ACC112 (cell line): ENCODE data around the gene ERC1.
"Not testable (repeated sequence)": the region's sequence is repeated elsewhere in the genome, so short reads cannot be mapped to it uniquely, and the experiment has no call there.

ENCODE experiments used
- H2AFZ ChIP-seq: fragments of 200-600 bp; sonication (generic); one replicate; pipeline ENCODE4 v1.6.0; 2017; ENCODE audit warnings: antibody characterized with exemption, low read length; ENCODE audit not compliant: unreplicated experiment
- H3K27ac ChIP-seq: fragments of 200-600 bp; sonication (generic); 2 replicates; pipeline ENCODE4 v1.5.1; 2014; ENCODE audit warnings: low read depth, mild to moderate bottlenecking, antibody characterized with exemption, low read length, moderate library complexity
- H3K27me3 ChIP-seq: fragments of 200-600 bp; sonication (generic); 2 replicates; pipeline ENCODE4 v1.6.1; 2014; ENCODE audit warnings: mild to moderate bottlenecking, antibody characterized with exemption, low read length, moderate library complexity, mixed read lengths; ENCODE audit not compliant: insufficient read depth
- H3K36me3 ChIP-seq: fragments of 200-600 bp; sonication (generic); 2 replicates; pipeline ENCODE4 v1.6.1; 2016; ENCODE audit warnings: mild to moderate bottlenecking, antibody characterized with exemption, low read length, moderate library complexity, mixed read lengths; ENCODE audit not compliant: insufficient read depth
- H3K4me1 ChIP-seq: fragments of 200-600 bp; sonication (generic); one replicate; pipeline ENCODE4 v1.6.1; 2016; ENCODE audit warnings: low read length, mixed read lengths; ENCODE audit not compliant: insufficient read depth, unreplicated experiment, control insufficient read depth
- H3K4me3 ChIP-seq: fragments of 200-600 bp; sonication (generic); 2 replicates; pipeline ENCODE4 v1.5.1; 2014; ENCODE audit warnings: mild to moderate bottlenecking, low read depth, low read length
- H3K79me2 ChIP-seq: fragments of 200-600 bp; sonication (generic); one replicate; pipeline ENCODE4 v1.6.0; 2016; ENCODE audit warnings: low read length; ENCODE audit not compliant: control insufficient read depth, unreplicated experiment, insufficient read depth

Gene ERC1

DNA sequence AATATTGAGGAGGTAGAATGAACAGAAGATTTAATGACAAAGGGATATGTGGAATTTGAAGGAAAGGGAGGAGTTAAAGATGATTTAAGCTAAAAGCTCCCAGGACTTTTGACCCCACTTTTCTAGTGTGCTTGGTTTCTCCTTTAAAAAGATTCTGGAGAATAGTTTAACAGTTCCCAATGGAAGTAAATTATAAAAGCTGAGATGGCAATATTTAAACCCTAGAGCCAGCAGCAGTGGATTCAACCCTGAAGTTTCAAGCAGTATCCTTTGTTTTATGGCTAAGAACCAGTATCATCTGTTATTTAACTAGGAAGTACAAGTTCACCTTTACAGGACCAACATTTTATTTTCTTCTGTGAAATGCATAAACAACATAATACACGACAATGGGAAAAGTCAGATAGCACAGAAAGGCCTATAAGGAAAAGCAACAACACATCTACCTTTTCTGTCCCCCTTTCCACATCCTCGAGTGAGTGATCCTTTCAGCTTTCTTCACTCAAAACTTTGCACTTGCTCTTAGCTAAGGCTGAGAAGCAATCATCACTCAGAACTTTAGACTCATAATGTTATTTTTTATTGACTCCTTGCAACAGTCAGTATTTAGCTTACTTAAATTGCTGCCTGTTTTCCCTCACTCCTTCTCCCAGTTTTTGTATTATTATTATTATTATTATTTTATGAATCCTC is 338.9 kb downstream of the ERC1 start:
- no peaks in the 10 kb centered on the region for H3K27me3 ChIP-seq
- H3K4me1 ChIP-seq = peaks cover 3% of the 10 kb centered on the region
- H3K4me3 ChIP-seq = no peak overlapping the region
- no peaks in the 10 kb centered on the region for H3K36me3 ChIP-seq
- H3K79me2 ChIP-seq = no peaks in the 10 kb centered on the region
- H3K27ac ChIP-seq = no peak overlapping the region
- no peak overlapping the region for H2AFZ ChIP-seq

DNA sequence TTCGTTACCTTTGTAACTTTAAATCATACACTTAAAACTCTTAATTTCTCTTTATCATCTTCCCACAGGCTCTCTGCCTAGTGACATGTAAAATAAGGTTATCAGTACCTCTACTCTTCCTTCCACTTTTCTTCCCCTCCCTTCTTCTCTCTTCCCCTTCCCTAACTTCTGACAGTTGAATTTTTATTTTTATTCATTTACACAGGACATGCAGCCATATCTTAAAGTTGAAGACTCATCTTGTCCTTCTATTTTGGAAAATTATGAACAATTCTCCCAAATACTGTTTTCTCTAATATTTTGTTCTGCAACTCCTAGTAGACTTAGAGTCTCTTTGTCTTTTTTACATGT is 339.4 kb downstream of the ERC1 start:
- peaks cover 3% of the 10 kb centered on the region; the same call in 1 of the 2 replicates for H3K36me3 ChIP-seq
- H3K4me3 ChIP-seq = no peak overlapping the region
- no peaks in the 10 kb centered on the region for H3K79me2 ChIP-seq
- H3K4me1 ChIP-seq = no peaks in the 10 kb centered on the region
- H3K27ac ChIP-seq = no peak overlapping the region
- no peak overlapping the region for H2AFZ ChIP-seq
- no peaks in the 10 kb centered on the region for H3K27me3 ChIP-seq

- no peaks in the 10 kb centered on the region for H3K27me3 ChIP-seq
- no peak overlapping the region for H3K4me3 ChIP-seq
- H2AFZ ChIP-seq = no peak overlapping the region
- H3K27ac ChIP-seq = no peak overlapping the region
- H3K36me3 ChIP-seq = peaks cover 3% of the 10 kb centered on the region; the same call in 1 of the 2 replicates
- peaks cover 2% of the 10 kb centered on the region for H3K79me2 ChIP-seq
- H3K4me1 ChIP-seq = no peaks in the 10 kb centered on the region
These were observed 341.3 kb downstream of the ERC1 start for GRCh38 chr12:1332327-1332726.

- Histone ChIP-seq H2AFZ (no peak overlapping the region), H3K4me3 (no peak overlapping the region), H3K27me3 (no peaks in the 10 kb centered on the region), H3K79me2 (peaks cover 2% of the 10 kb centered on the region), H3K27ac (no peak overlapping the region), H3K4me1 (no peaks in the 10 kb centered on the region), H3K36me3 (peaks cover 3% of the 10 kb centered on the region; the same call in 1 of the 2 replicates)
These were observed 347.6 kb downstream of the ERC1 start for GRCh38 chr12:1338483-1339177.

- H3K4me3 ChIP-seq, H3K27ac ChIP-seq, H2AFZ ChIP-seq, H3K27me3 ChIP-seq, H3K36me3 ChIP-seq, H3K79me2 ChIP-seq, H3K4me1 ChIP-seq: not testable (repeated sequence)
These were observed 348.1 kb downstream of the ERC1 start for GRCh38 chr12:1339178-1339541.

DNA sequence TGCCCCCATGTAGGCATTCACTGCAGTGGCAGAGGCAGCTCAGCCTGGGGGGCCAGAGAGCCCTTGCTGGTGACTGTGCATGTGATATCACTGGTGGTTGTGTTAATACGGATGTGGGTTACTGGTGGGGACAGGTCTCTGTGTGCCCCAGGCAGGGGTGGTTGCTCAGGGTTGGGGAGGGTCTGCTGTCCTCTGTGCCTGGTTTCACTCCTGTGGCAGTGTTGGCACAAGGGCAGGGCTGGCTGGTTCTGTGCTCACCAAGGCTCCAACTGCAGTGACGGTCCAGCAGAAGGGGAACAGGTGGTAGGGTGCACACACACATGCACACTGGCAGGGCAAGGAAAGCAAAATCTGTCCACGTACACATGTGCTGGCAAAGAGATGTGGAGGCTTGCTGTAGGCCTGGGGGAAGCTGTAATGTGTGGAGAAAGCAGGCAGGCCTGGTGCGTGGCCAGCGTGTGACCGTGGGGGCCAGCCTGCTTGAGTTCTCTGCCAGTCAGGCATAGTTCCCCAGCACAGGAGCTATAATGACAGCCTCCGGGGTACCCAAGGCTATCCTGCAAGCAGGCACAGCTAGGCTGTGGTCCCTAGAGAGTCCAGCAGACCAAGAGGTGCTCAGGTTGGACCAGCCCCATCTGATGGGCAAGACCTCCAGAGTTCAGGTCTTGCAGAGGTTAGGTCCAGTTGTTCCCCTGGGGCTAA is 348.7 kb downstream of the ERC1 start:
- Histone ChIP-seq H3K27ac (no peak overlapping the region), H3K36me3 (peaks cover 3% of the 10 kb centered on the region; the same call in 1 of the 2 replicates), H2AFZ (no peak overlapping the region), H3K4me1 (no peaks in the 10 kb centered on the region), H3K4me3 (no peak overlapping the region), H3K27me3 (no peaks in the 10 kb centered on the region), H3K79me2 (peaks cover 2% of the 10 kb centered on the region)

GRCh38 chr12:1341270-1341669 is 350.2 kb downstream of the ERC1 start:
- not testable (repeated sequence) for H3K4me1 ChIP-seq, H3K36me3 ChIP-seq, H2AFZ ChIP-seq, H3K79me2 ChIP-seq, H3K27ac ChIP-seq, H3K4me3 ChIP-seq, H3K27me3 ChIP-seq

DNA sequence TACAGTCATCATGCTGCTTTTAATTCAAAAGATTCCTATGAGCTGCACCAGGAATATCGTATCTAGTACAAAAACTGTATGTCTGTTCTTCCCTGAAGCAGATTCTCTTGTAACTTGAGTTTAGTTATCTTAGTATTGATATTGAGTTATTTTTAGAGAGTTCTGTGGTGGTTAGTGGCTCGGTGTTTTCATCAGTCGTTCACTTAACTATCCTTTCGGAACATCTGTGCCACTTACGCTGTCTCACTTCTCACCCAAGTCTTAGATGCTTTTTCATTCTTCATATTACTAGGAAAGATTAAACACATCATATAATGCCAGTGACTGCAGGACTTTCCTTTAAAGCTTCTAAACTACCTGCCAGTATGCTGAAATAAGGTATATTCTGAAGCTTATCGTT is 352.4 kb downstream of the ERC1 start:
- no peak overlapping the region for H2AFZ ChIP-seq
- H3K79me2 ChIP-seq = no peaks in the 10 kb centered on the region
- H3K4me1 ChIP-seq = no peaks in the 10 kb centered on the region
- no peaks in the 10 kb centered on the region for H3K36me3 ChIP-seq
- no peak overlapping the region for H3K4me3 ChIP-seq
- H3K27me3 ChIP-seq = no peaks in the 10 kb centered on the region
- no peak overlapping the region for H3K27ac ChIP-seq

GRCh38 chr12:1344245-1344644 is 353.2 kb downstream of the ERC1 start:
- Histone ChIP-seq H3K27ac (no peak overlapping the region), H3K27me3 (no peaks in the 10 kb centered on the region), H3K36me3 (no peaks in the 10 kb centered on the region), H3K4me3 (no peak overlapping the region), H3K4me1 (no peaks in the 10 kb centered on the region), H2AFZ (no peak overlapping the region), H3K79me2 (no peaks in the 10 kb centered on the region)

- Histone ChIP-seq H3K4me3 (no peak overlapping the region), H3K27me3 (no peaks in the 10 kb centered on the region), H3K79me2 (no peaks in the 10 kb centered on the region), H2AFZ (no peak overlapping the region), H3K36me3 (no peaks in the 10 kb centered on the region), H3K27ac (no peak overlapping the region), H3K4me1 (peaks cover 16% of the 10 kb centered on the region)
These were observed 355.1 kb downstream of the ERC1 start for GRCh38 chr12:1346126-1346525.

GRCh38 chr12:1347294-1347693 is 356.3 kb downstream of the ERC1 start:
- no peak overlapping the region for H3K27ac ChIP-seq
- H3K36me3 ChIP-seq = no peaks in the 10 kb centered on the region
- no peaks in the 10 kb centered on the region for H3K79me2 ChIP-seq
- no peak overlapping the region for H2AFZ ChIP-seq
- no peak overlapping the region for H3K4me3 ChIP-seq
- peaks cover 21% of the 10 kb centered on the region for H3K4me1 ChIP-seq
- no peaks in the 10 kb centered on the region for H3K27me3 ChIP-seq
